GM21515 (cell line): ENCODE results near the gene RPS27A.
A peak's percentile ranks its signal among the peaks of the same experiment; 100 is the strongest.
"Not testable (repeated sequence)": the region's sequence is repeated elsewhere in the genome, so short reads cannot be mapped to it uniquely, and the experiment has no call there.

ENCODE experiments used
- ATAC-seq: cut with Tn5 transposase; IDR thresholded peaks from one replicate; pipeline ENCODE4 v1.9.1; 2021; ENCODE audit not compliant: unreplicated experiment

The RPS27A gene

GRCh38 chr2:55236992-55237543 lies 4.6 kb downstream of the RPS27A start:
- ATAC-seq, result no peak

GRCh38 chr2:55239656-55240222 lies 7.3 kb downstream of the RPS27A start:
- ATAC-seq, result no peak

GRCh38 chr2:55241582-55241981 lies 9.1 kb downstream of the RPS27A start:
- not testable (repeated sequence) for ATAC-seq

- ATAC-seq, result no peak
These were observed 10.1 kb downstream of the RPS27A start for GRCh38 chr2:55242617-55243016.

- no peak for ATAC-seq
These were observed 12.9 kb downstream of the RPS27A start for GRCh38 chr2:55245411-55245810.

- ATAC-seq, result no peak
These were observed 14.5 kb downstream of the RPS27A start for GRCh38 chr2:55247025-55247424.

GRCh38 chr2:55252832-55253231 lies 20.3 kb downstream of the RPS27A start:
- no peak for ATAC-seq

- not testable (repeated sequence) for ATAC-seq
These were observed 27.1 kb downstream of the RPS27A start for GRCh38 chr2:55259586-55259985.

GRCh38 chr2:55268288-55268906 lies 35.9 kb downstream of the RPS27A start:
- ATAC-seq, result no peak

GRCh38 chr2:55268907-55269644 lies 36.6 kb downstream of the RPS27A start, which contains the start of gene MTIF2:
TSS of gene MTIF2 (minus strand) at chr2:55269231. CDS start at chr2:55263858, 5,373 bp downstream.
- ATAC-seq, result peak; percentile 97

- no peak for ATAC-seq
These were observed 37.1 kb downstream of the RPS27A start for GRCh38 chr2:55269645-55269990.

GRCh38 chr2:55274346-55274745 lies 41.9 kb downstream of the RPS27A start:
- not testable (repeated sequence) for ATAC-seq

GRCh38 chr2:55277310-55277709 lies 44.8 kb downstream of the RPS27A start:
- ATAC-seq, result no peak

- not testable (repeated sequence) for ATAC-seq
These were observed 46.8 kb downstream of the RPS27A start for GRCh38 chr2:55279214-55279835.

- ATAC-seq, result not testable (repeated sequence)
These were observed 47.5 kb downstream of the RPS27A start for GRCh38 chr2:55279859-55280424.

- not testable (repeated sequence) for ATAC-seq
These were observed 48.5 kb downstream of the RPS27A start for GRCh38 chr2:55280851-55281546.

- peak; percentile 98 for ATAC-seq
These were observed 49.8 kb downstream of the RPS27A start for GRCh38 chr2:55282110-55282917.

GRCh38 chr2:55283083-55283482 lies 50.6 kb downstream of the RPS27A start:
- no peak for ATAC-seq
